PC-3 (cell line): ENCODE results near the gene XIRP1. TPM values are rescaled to one million over a fixed set of nuclear protein-coding genes. Genes with fewer than 3 reads are reported as not detected.
A peak's percentile ranks its signal among the peaks of the same experiment; 100 is the strongest.

ENCODE experiments used
- ATAC-seq: fragments of 200-7000 bp; cut with Tn5 transposase; 2 replicates; pipeline ENCODE4 v1.9.1; 2020; ENCODE audit warnings: mild to moderate bottlenecking, moderate library complexity
- BruUV-seq: library from RNA; stranded (reverse); fragments of 400-500 nt; replicated peaks from 2 replicates; lab custom pipeline; 2021; lab: Mats Ljungman, UMichigan
- CTCF ChIA-PET: fragments of 300-600 bp; sonication (Branson Sonifier 250); formaldehyde crosslinking; loops from one replicate; lab custom pipeline; 2022; ENCODE audit warnings: antibody characterized with exemption; lab: Charles Lee
- POLR2A ChIA-PET: fragments of 300-600 bp; sonication (Branson Sonifier 250); formaldehyde crosslinking; loops from one replicate; lab custom pipeline; 2022; ENCODE audit warnings: antibody characterized with exemption; ENCODE audit not compliant: unreplicated experiment; lab: Charles Lee
- DNase-seq: peaks from one replicate; pipeline ENCODE4 v3.0.0-alpha.2; 2015
- H2AFZ ChIP-seq: fragments of 300-600 bp; sonication (generic); 2 replicates; pipeline ENCODE4 v1.6.0; 2016; ENCODE audit warnings: antibody characterized with exemption, low read length
- H3F3A ChIP-seq: fragments of 300-600 bp; sonication (generic); one replicate; pipeline ENCODE4 v1.6.0; 2017; ENCODE audit warnings: antibody characterized with exemption, low read length, control low read depth, mild to moderate bottlenecking; ENCODE audit not compliant: unreplicated experiment
- H3K27ac ChIP-seq: fragments of 300-600 bp; sonication (generic); 2 replicates; pipeline ENCODE4 v1.5.1; 2016; ENCODE audit warnings: mild to moderate bottlenecking, low read length
- H3K27me3 ChIP-seq: fragments of 300-600 bp; sonication (generic); 2 replicates; pipeline ENCODE4 v1.6.1; 2016; ENCODE audit warnings: low read length, mixed read lengths
- H3K36me3 ChIP-seq: fragments of 300-600 bp; sonication (generic); 2 replicates; pipeline ENCODE4 v1.6.1; 2016; ENCODE audit warnings: low read depth, mixed run types, low read length, mixed read lengths
- H3K4me1 ChIP-seq: fragments of 300-600 bp; sonication (generic); 2 replicates; pipeline ENCODE4 v1.5.1; 2016; ENCODE audit warnings: low read length; ENCODE audit not compliant: insufficient read depth
- H3K4me2 ChIP-seq: fragments of 300-600 bp; sonication (generic); 2 replicates; pipeline ENCODE4 v1.6.0; 2016; ENCODE audit warnings: low read length
- H3K4me3 ChIP-seq: fragments of 300-600 bp; sonication (generic); 2 replicates; pipeline ENCODE4 v1.5.1; 2016; ENCODE audit warnings: mild to moderate bottlenecking, low read length, mixed read lengths
- H3K79me2 ChIP-seq: fragments of 300-600 bp; sonication (generic); 2 replicates; pipeline ENCODE4 v1.6.1; 2017; ENCODE audit warnings: low read length, mixed read lengths
- H3K9ac ChIP-seq: fragments of 300-600 bp; sonication (generic); 2 replicates; pipeline ENCODE4 v1.6.0; 2016; ENCODE audit warnings: mild to moderate bottlenecking, low read length
- H3K9me2 ChIP-seq: fragments of 300-600 bp; sonication (generic); replicated peaks from 2 replicates; pipeline ENCODE4 v1.6.1; 2016; ENCODE audit warnings: mixed run types, low read length, mixed read lengths
- H3K9me3 ChIP-seq: fragments of 300-600 bp; sonication (generic); 2 replicates; pipeline ENCODE4 v1.6.1; 2016; ENCODE audit warnings: low read length, mixed read lengths
- H4K20me1 ChIP-seq: fragments of 300-600 bp; sonication (generic); 2 replicates; pipeline ENCODE4 v1.6.1; 2016; ENCODE audit warnings: low read length, mixed read lengths
- EZH2 ChIP-seq: fragments of 300-600 bp; sonication (generic); IDR thresholded peaks from one replicate; pipeline ENCODE4 v1.6.1; 2017; ENCODE audit warnings: antibody characterized with exemption, mild to moderate bottlenecking, low read length; ENCODE audit not compliant: unreplicated experiment
- EZH2phosphoT487 ChIP-seq: fragments of 300-600 bp; sonication (generic); IDR thresholded peaks from 2 replicates; pipeline ENCODE4 v1.6.1; 2018; ENCODE audit warnings: mild to moderate bottlenecking, antibody characterized with exemption, low read length, borderline replicate concordance
- intact Hi-C: fragments of 100-400 bp; cut with micrococcal nuclease; formaldehyde crosslinking; loops from 2 replicates; pipeline ENCODE4 v1.9.0; 2023
- total RNA-seq: library from RNA; depleted of rRNA; stranded (reverse); fragments of >200 nt; gene quantifications from 2 replicates; pipeline ENCODE4 v1.2.3, GENCODE V29; 2014
- TF ChIP-seq, protein P1 (sequence below): fragments of 300-600 bp; sonication (generic); conservative IDR thresholded peaks from 2 replicates; pipeline ENCODE4 v1.5.1; 2017; ENCODE audit warnings: antibody characterized with exemption, low read depth, mild to moderate bottlenecking, low read length

The XIRP1 gene
- total RNA-seq, 1 experiment from 2014 or later = not detected

- Histone ChIP-seq H3K27me3 (no peaks in the 10 kb centered on the region), H3F3A (no peaks in the 10 kb centered on the region), H4K20me1 (peaks cover 54% of the 10 kb centered on the region), H3K27ac (peak overlapping the region; percentile 61), H3K4me1 (peaks cover 39% of the 10 kb centered on the region), H3K9me2 (no peaks in the 10 kb centered on the region), H3K4me2 (peak overlapping the region; percentile 65), H3K9ac (no peak overlapping the region), H3K79me2 (peaks cover 46% of the 10 kb centered on the region), H2AFZ (no peak overlapping the region), H3K9me3 (no peaks in the 10 kb centered on the region), H3K4me3 (peak overlapping the region; percentile 38; the same call in 1 of the 2 replicates), H3K36me3 (peaks cover 50% of the 10 kb centered on the region)
- POLR2A ChIA-PET = interaction anchor here (0.6 kb wide), 1 partner anchor 17 kb away, joined by 4 read pairs; no protein-coding TSS in a partner anchor
- DNase-seq = peak; percentile 93
- no TSS peak for BruUV-seq
- CTCF ChIA-PET = no interaction called here
- peak; percentile 76 for ATAC-seq
- intact Hi-C loops = no loop called here
- TF ChIP-seq EZH2phosphoT487 (no peak), EZH2 (no peak)
- TF ChIP-seq, protein P1, sequence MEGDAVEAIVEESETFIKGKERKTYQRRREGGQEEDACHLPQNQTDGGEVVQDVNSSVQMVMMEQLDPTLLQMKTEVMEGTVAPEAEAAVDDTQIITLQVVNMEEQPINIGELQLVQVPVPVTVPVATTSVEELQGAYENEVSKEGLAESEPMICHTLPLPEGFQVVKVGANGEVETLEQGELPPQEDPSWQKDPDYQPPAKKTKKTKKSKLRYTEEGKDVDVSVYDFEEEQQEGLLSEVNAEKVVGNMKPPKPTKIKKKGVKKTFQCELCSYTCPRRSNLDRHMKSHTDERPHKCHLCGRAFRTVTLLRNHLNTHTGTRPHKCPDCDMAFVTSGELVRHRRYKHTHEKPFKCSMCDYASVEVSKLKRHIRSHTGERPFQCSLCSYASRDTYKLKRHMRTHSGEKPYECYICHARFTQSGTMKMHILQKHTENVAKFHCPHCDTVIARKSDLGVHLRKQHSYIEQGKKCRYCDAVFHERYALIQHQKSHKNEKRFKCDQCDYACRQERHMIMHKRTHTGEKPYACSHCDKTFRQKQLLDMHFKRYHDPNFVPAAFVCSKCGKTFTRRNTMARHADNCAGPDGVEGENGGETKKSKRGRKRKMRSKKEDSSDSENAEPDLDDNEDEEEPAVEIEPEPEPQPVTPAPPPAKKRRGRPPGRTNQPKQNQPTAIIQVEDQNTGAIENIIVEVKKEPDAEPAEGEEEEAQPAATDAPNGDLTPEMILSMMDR = no peak
Observed at GRCh38 chr3:39141171-39141995, 51.0 kb downstream of the XIRP1 start.

GRCh38 chr3:39140341-39140971 lies 51.9 kb downstream of the XIRP1 start:
- Histone ChIP-seq H3K4me3 (no peak overlapping the region), H3K79me2 (peaks cover 37% of the 10 kb centered on the region), H3K9me3 (no peaks in the 10 kb centered on the region), H3K9me2 (no peaks in the 10 kb centered on the region), H3K27ac (peak overlapping the region; percentile 61), H3K36me3 (peaks cover 40% of the 10 kb centered on the region), H3K9ac (no peak overlapping the region), H4K20me1 (peaks cover 45% of the 10 kb centered on the region), H2AFZ (no peak overlapping the region), H3F3A (no peaks in the 10 kb centered on the region), H3K4me2 (peak overlapping the region; percentile 65), H3K27me3 (no peaks in the 10 kb centered on the region), H3K4me1 (peaks cover 33% of the 10 kb centered on the region)
- POLR2A ChIA-PET = no interaction called here
- CTCF ChIA-PET = no interaction called here
- TF ChIP-seq EZH2phosphoT487 = no peak
- TF ChIP-seq, protein P1 = no peak
- TF ChIP-seq EZH2 = no peak
- DNase-seq (peak; percentile 28), ATAC-seq (peak; percentile 7)
- BruUV-seq = no TSS peak
- intact Hi-C loops = loop anchor here (1.0 kb wide), 1 partner anchor 14 kb away; no protein-coding TSS in a partner anchor
